ENCODE data around the gene POLDIP3. TPM values are rescaled to one million over a fixed set of nuclear protein-coding genes. Genes with fewer than 3 reads are reported as not detected.

POLDIP3 gene
- total RNA-seq, 6 experiments from 2014 or later = 54.2 to 63.7 (median 58.1) TPM

DNA sequence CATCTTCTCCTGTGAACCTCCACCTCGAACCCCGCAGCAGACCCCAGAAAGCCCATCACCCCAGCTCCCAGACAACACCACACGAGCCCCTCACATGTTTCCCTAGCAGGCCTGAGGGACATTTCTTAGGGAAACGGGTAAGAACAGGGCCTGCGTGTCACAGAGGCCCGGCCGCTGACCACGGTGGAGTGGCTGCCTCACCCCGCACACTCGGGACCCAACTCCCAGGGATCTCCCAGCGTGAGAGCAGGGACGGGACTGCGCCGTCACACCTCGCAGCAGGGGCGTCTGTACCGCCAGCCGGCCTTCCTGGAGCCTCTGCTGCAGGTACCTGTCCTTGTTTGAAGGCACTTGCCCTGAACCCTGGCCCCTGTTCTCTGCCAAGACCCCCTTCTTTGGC lies 15.5 kb upstream of the POLDIP3 start:
- Mint-ChIP-seq H3K4me1 (ENCODE audit: low read depth) (peaks cover 7% of the 10 kb centered on the region), H3K27me3 (ENCODE audit: insufficient read depth) (peaks cover 2% of the 10 kb centered on the region; the same call in 1 of the 2 replicates), H3K36me3 (ENCODE audit: low read depth) (peaks cover 22% of the 10 kb centered on the region), H3K4me3 (no peak overlapping the region), H3K27ac (no peak overlapping the region), H3K9me3 (no peaks in the 10 kb centered on the region)
- TF ChIP-seq, protein P1, sequence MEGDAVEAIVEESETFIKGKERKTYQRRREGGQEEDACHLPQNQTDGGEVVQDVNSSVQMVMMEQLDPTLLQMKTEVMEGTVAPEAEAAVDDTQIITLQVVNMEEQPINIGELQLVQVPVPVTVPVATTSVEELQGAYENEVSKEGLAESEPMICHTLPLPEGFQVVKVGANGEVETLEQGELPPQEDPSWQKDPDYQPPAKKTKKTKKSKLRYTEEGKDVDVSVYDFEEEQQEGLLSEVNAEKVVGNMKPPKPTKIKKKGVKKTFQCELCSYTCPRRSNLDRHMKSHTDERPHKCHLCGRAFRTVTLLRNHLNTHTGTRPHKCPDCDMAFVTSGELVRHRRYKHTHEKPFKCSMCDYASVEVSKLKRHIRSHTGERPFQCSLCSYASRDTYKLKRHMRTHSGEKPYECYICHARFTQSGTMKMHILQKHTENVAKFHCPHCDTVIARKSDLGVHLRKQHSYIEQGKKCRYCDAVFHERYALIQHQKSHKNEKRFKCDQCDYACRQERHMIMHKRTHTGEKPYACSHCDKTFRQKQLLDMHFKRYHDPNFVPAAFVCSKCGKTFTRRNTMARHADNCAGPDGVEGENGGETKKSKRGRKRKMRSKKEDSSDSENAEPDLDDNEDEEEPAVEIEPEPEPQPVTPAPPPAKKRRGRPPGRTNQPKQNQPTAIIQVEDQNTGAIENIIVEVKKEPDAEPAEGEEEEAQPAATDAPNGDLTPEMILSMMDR (IDR thresholded peaks at IDR 0.05) = no peak
- DNase-seq = no peak

DNA sequence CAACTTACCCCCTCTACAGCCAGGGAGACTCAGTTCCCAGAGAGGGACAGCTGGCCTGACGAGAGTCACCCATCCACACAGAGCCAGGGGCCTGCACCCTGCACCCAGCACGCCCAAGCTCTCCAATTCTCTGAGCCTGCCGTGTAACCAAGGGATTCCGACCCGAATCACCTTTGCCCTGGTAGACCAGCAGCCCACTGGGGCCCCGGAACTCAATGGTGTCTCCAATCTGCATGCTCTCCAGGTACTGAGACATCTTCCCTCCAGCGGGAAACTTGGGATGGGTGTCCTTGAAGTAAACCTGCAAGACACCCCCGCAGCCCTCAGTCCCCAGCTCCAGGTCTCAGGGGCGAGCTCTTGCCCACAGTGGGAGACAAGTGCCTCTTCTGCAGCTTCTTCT lies 13.3 kb upstream of the POLDIP3 start:
- Mint-ChIP-seq H3K4me3 (no peak overlapping the region), H3K4me1 (ENCODE audit: low read depth) (peaks cover 6% of the 10 kb centered on the region; the same call in 1 of the 2 replicates), H3K27ac (no peak overlapping the region), H3K27me3 (ENCODE audit: insufficient read depth) (peaks cover 2% of the 10 kb centered on the region; the same call in 1 of the 2 replicates), H3K36me3 (ENCODE audit: low read depth) (peaks cover 21% of the 10 kb centered on the region), H3K9me3 (no peaks in the 10 kb centered on the region)
- DNase-seq = no peak
- TF ChIP-seq, protein P1 (IDR thresholded peaks at IDR 0.05) = no peak

DNA sequence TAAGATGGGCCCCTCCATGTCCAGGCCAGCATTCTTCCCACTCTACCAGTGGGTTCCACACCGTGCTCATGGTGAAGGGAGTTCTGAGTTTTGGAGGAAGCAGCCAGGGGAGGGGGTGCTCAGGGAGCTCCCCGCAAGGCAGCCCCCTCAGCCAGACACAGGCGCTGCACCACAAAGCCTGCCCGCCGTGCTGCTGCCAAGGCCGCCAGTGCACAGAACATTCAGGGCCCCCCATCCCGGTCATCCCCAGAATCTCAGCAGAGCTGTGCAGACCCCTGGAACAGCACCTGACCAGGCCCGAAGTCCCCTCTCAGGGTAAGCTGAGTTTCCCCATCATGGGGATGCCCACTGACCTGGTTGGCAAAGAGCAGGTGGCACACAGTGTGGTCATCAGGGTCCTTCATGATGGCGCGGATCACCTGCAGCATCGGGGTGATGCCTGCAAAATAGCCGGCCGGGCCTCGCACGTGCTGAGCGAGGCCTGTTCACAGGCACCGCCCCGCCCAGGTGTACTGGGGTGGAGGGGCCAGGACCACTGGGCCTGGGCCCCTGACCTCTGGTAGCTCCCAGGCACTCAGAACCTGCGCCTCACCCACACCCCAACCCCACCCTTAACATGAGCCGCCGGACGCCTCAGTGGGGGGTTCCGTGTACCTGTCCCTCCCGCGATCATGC lies 12.4 kb upstream of the POLDIP3 start:
- Mint-ChIP-seq H3K27ac (no peak overlapping the region), H3K27me3 (ENCODE audit: insufficient read depth) (no peaks in the 10 kb centered on the region), H3K9me3 (no peaks in the 10 kb centered on the region), H3K4me3 (no peak overlapping the region), H3K4me1 (ENCODE audit: low read depth) (peaks cover 8% of the 10 kb centered on the region), H3K36me3 (ENCODE audit: low read depth) (peaks cover 16% of the 10 kb centered on the region)
- DNase-seq = no peak
- TF ChIP-seq, protein P1 (IDR thresholded peaks at IDR 0.05) = no peak

DNA sequence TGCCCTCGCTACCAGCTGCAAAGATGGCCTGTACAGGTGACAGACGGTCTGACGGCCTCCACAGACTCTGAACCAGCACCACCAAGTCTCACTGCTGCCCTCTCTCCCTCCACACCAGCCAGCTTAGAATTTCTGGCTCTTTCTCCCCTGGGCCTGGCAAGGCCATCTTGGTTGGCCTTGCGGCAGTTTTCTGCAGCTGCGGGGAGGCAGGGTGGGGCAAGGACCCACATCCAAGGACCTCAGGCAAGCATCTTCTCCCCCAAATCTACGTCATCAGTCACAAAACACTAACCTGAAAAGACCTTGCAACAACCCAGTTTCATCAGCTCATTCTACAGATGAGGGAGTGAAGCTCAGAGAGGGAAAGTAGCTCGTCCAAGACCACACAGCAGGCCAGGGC lies 11.7 kb upstream of the POLDIP3 start:
- no peaks in the 10 kb centered on the region for H3K9me3 Mint-ChIP-seq
- H3K27ac Mint-ChIP-seq = no peak overlapping the region; the same call in 1 of the 2 replicates
- H3K4me3 Mint-ChIP-seq = no peak overlapping the region
- TF ChIP-seq, protein P1 (IDR thresholded peaks at IDR 0.05) = no peak
- peaks cover 1% of the 10 kb centered on the region; the same call in 1 of the 2 replicates for H3K27me3 Mint-ChIP-seq (ENCODE audit: insufficient read depth)
- peaks cover 15% of the 10 kb centered on the region; the same call in 1 of the 2 replicates for H3K36me3 Mint-ChIP-seq (ENCODE audit: low read depth)
- H3K4me1 Mint-ChIP-seq (ENCODE audit: low read depth) = peaks cover 14% of the 10 kb centered on the region
- no peak for DNase-seq

DNA sequence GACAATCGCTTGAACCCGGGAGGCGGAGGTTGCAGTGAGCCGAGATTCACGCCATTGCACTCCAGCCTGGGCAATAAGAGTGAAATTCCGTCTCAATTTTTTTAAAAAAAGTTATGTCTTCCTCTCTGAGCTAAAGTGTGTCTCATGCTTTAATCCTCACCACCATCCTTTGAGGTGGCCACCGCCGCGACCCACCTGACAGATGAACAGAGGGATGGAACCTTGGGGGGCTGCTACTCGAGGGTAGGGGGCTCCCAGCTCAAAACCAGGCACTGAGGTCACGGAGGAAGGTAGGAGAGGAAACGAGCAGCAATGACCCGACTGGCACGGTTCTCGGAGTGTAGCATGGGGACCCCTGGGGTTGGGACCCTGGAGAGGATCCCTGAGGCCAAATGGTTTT lies 10.7 kb upstream of the POLDIP3 start:
- no peak overlapping the region for H3K4me3 Mint-ChIP-seq
- TF ChIP-seq, protein P1 (IDR thresholded peaks at IDR 0.05) = no peak
- no peaks in the 10 kb centered on the region for H3K9me3 Mint-ChIP-seq
- peaks cover 15% of the 10 kb centered on the region; the same call in 1 of the 2 replicates for H3K36me3 Mint-ChIP-seq (ENCODE audit: low read depth)
- H3K4me1 Mint-ChIP-seq (ENCODE audit: low read depth) = peaks cover 24% of the 10 kb centered on the region
- no peak overlapping the region for H3K27ac Mint-ChIP-seq
- H3K27me3 Mint-ChIP-seq (ENCODE audit: insufficient read depth) = peaks cover 3% of the 10 kb centered on the region; the same call in 1 of the 2 replicates
- no peak for DNase-seq

Measured in HFFc6 (cell line).